H1 (cell line): ENCODE results near the gene CHD3. TPM values are rescaled to one million over a fixed set of nuclear protein-coding genes. Genes with fewer than 3 reads are reported as not detected.

Experiments used
- CTCF ChIA-PET: fragments of 300-600 bp; sonication (Branson Sonifier 250); formaldehyde crosslinking; loops from one replicate; lab custom pipeline; 2021; ENCODE audit not compliant: partially characterized antibody; lab: Charles Lee
- POLR2A ChIA-PET: fragments of 300-600 bp; sonication (Branson Sonifier 250); formaldehyde crosslinking; loops from one replicate; lab custom pipeline; 2021; ENCODE audit warnings: inconsistent platforms; ENCODE audit not compliant: partially characterized antibody; lab: Charles Lee
- DNase-seq, 2 experiments: peaks; one replicate each; pipeline versions ENCODE4 v3.0.0 to v3.0.0-alpha.2; 2010 to 2022; ENCODE audit warnings: low spot score in 2 of 2, low read depth in 1 of 2, mixed read lengths in 1 of 2
- FAIRE-seq: peaks from 2 replicates; lab custom pipeline; 2011; peaks lifted over from hg19 to GRCh38; lab: Jason Lieb, UNC
- H2AFZ ChIP-seq: 2 replicates; pipeline ENCODE4 v1.8.1; 2012; ENCODE audit warnings: low read length, inconsistent platforms
- H2AK5ac ChIP-seq: 2 replicates; pipeline ENCODE4 v1.6.1; 2013; ENCODE audit warnings: low read depth, low read length
- H2BK120ac ChIP-seq: replicated peaks from 2 replicates; pipeline ENCODE3; 2013; ENCODE audit warnings: low read depth, low read length, inconsistent platforms
- H2BK12ac ChIP-seq: 2 replicates; pipeline ENCODE4 v1.6.1; 2013; ENCODE audit warnings: low read depth, low read length
- H2BK15ac ChIP-seq: 2 replicates; pipeline ENCODE4 v1.6.1; 2013; ENCODE audit warnings: low read length
- H2BK20ac ChIP-seq: 2 replicates; pipeline ENCODE4 v1.6.1; 2013; ENCODE audit warnings: low read length
- H2BK5ac ChIP-seq: 2 replicates; pipeline ENCODE4 v1.6.1; 2013; ENCODE audit warnings: low read depth, low read length
- H3K14ac ChIP-seq: 2 replicates; pipeline ENCODE4 v1.6.1; 2013; ENCODE audit warnings: inconsistent platforms; ENCODE audit not compliant: insufficient read length
- H3K18ac ChIP-seq: 2 replicates; pipeline ENCODE4 v1.6.1; 2013; ENCODE audit warnings: low read length; ENCODE audit errors: extremely low read depth
- H3K23ac ChIP-seq: 2 replicates; pipeline ENCODE4 v1.6.1; 2013; ENCODE audit warnings: inconsistent platforms; ENCODE audit not compliant: insufficient read length
- H3K23me2 ChIP-seq: 2 replicates; pipeline ENCODE4 v1.6.1; 2013; ENCODE audit warnings: low read depth, low read length
- H3K27ac ChIP-seq: 2 replicates; pipeline ENCODE4 v1.6.1; 2011; ENCODE audit warnings: low read depth, low read length, inconsistent platforms
- H3K27me3 ChIP-seq, 4 experiments: replicated peaks in 1 of 4; 1 replicate in 1 of 4; 2 replicates in 3 of 4; pipeline versions ENCODE4 v1.6.1 to v1.8.1; 2011 to 2013; ENCODE audit warnings: low read length in 3 of 4, mild to moderate bottlenecking in 3 of 4, inconsistent platforms in 2 of 4, mixed read lengths in 2 of 4, moderate library complexity in 1 of 4; ENCODE audit not compliant: control insufficient read depth in 3 of 4, insufficient read depth in 3 of 4; ENCODE audit errors: extremely low read depth in 1 of 4
- H3K36me3 ChIP-seq, 4 experiments: 2 replicates each; pipeline versions ENCODE4 v1.6.1 to v1.8.1; 2011 to 2013; ENCODE audit warnings: mild to moderate bottlenecking in 4 of 4, low read length in 3 of 4, moderate library complexity in 2 of 4, control low read depth in 1 of 4, inconsistent platforms in 1 of 4; ENCODE audit not compliant: insufficient read depth in 4 of 4, control insufficient read depth in 2 of 4
- H3K4ac ChIP-seq: replicated peaks from 2 replicates; pipeline ENCODE3; 2013; ENCODE audit warnings: low read length, low read depth, mixed read lengths, inconsistent platforms; ENCODE audit not compliant: insufficient read length
- H3K4me1 ChIP-seq, 4 experiments: replicated peaks in 1 of 4; 1 replicate in 1 of 4; 2 replicates in 3 of 4; pipeline versions ENCODE4 v1.6.1 to v1.8.1; 2011 to 2013; ENCODE audit warnings: low read length in 3 of 4, inconsistent platforms in 2 of 4, mixed read lengths in 1 of 4; ENCODE audit not compliant: insufficient read depth in 4 of 4, control insufficient read depth in 3 of 4
- H3K4me2 ChIP-seq, 2 experiments: 2 replicates each; pipeline versions ENCODE4 v1.6.1 to v1.8.1; 2011 to 2013; ENCODE audit warnings: low read depth in 2 of 2, low read length in 2 of 2, control low read depth in 1 of 2, inconsistent platforms in 1 of 2, mild to moderate bottlenecking in 1 of 2; ENCODE audit not compliant: insufficient read depth in 1 of 2
- H3K4me3 ChIP-seq, 4 experiments: fragments of 200-600, 300-600 bp in 1 of 4; sonication (generic), shearing (Covaris generic), sonication (Bioruptor Twin) in 1 of 4; 2 replicates each; pipeline versions ENCODE4 v1.5.1 to v1.8.1; 2011 to 2016; ENCODE audit warnings: low read length in 4 of 4, low read depth in 3 of 4, control low read depth in 2 of 4, inconsistent platforms in 2 of 4, mild to moderate bottlenecking in 2 of 4, mixed read lengths in 1 of 4, moderate library complexity in 1 of 4; ENCODE audit not compliant: insufficient read depth in 2 of 4; ENCODE audit errors: extremely low read depth in 1 of 4
- H3K56ac ChIP-seq: replicated peaks from 2 replicates; pipeline ENCODE3; 2013; ENCODE audit warnings: low read depth, mild to moderate bottlenecking, mixed read lengths, low read length, inconsistent platforms; ENCODE audit not compliant: insufficient read length
- H3K79me1 ChIP-seq: 2 replicates; pipeline ENCODE4 v1.6.1; 2013; ENCODE audit warnings: low read depth, low read length, control low read depth
- H3K79me2 ChIP-seq, 2 experiments: 2 replicates each; pipeline versions ENCODE4 v1.6.1 to v1.8.1; 2012 to 2013; ENCODE audit warnings: low read length in 2 of 2, mild to moderate bottlenecking in 2 of 2, inconsistent platforms in 1 of 2; ENCODE audit not compliant: insufficient read depth in 2 of 2, control insufficient read depth in 1 of 2
- H3K9ac ChIP-seq, 4 experiments: replicated peaks in 1 of 4; 1 replicate in 1 of 4; 2 replicates in 3 of 4; pipeline versions ENCODE4 v1.6.1 to v1.8.1; 2011 to 2013; ENCODE audit warnings: low read depth in 3 of 4, low read length in 3 of 4, control low read depth in 2 of 4, mild to moderate bottlenecking in 2 of 4, moderate library complexity in 2 of 4, inconsistent platforms in 1 of 4; ENCODE audit errors: extremely low read depth in 1 of 4
- H3K9me3 ChIP-seq, 2 experiments: 2 replicates each; pipeline versions ENCODE4 v1.6.1 to v1.8.1; 2012 to 2013; ENCODE audit warnings: mild to moderate bottlenecking in 2 of 2, moderate library complexity in 2 of 2, control low read depth in 1 of 2, inconsistent platforms in 1 of 2, low read depth in 1 of 2, low read length in 1 of 2, mixed read lengths in 1 of 2; ENCODE audit not compliant: insufficient read depth in 2 of 2
- H4K20me1 ChIP-seq, 2 experiments: replicated peaks in 1 of 2; 2 replicates each; pipeline versions ENCODE3 to v1.8.1; 2011 to 2013; ENCODE audit warnings: inconsistent platforms in 2 of 2, low read length in 2 of 2, mild to moderate bottlenecking in 1 of 2; ENCODE audit not compliant: insufficient read depth in 2 of 2, control insufficient read depth in 1 of 2
- H4K5ac ChIP-seq: 2 replicates; pipeline ENCODE4 v1.6.1; 2013; ENCODE audit warnings: low read length, low read depth, mixed read lengths, inconsistent platforms; ENCODE audit not compliant: insufficient read length
- H4K8ac ChIP-seq: 2 replicates; pipeline ENCODE4 v1.8.0; 2013; ENCODE audit warnings: mild to moderate bottlenecking, moderate library complexity, low read length, inconsistent platforms; ENCODE audit not compliant: insufficient read depth; ENCODE audit errors: extremely low read depth
- H4K91ac ChIP-seq: replicated peaks from 2 replicates; pipeline ENCODE3; 2013; ENCODE audit warnings: low read length, mixed read lengths, inconsistent platforms; ENCODE audit not compliant: insufficient read length
- ASH2L ChIP-seq: fragments of 200-600, 300-600 bp; sonication (generic); IDR thresholded peaks from one replicate; pipeline ENCODE4 v1.7.1; 2017; ENCODE audit warnings: low read length
- GTF2F1 ChIP-seq: IDR thresholded peaks from 2 replicates; pipeline ENCODE4 v1.6.1; 2012; ENCODE audit warnings: low read depth, low read length, improper control_type of control experiment, borderline replicate concordance
- KDM1A ChIP-seq: fragments of 200-600, 300-600 bp; sonication (generic); IDR thresholded peaks from 2 replicates; pipeline ENCODE4 v1.7.1; 2016; ENCODE audit warnings: mild to moderate bottlenecking, low read length, borderline replicate concordance
- RBBP5 ChIP-seq: IDR thresholded peaks from 2 replicates; pipeline ENCODE4 v1.7.1; 2012; ENCODE audit warnings: low read depth, mild to moderate bottlenecking, inconsistent platforms, low read length, moderate library complexity, borderline replicate concordance
- SIX5 ChIP-seq: IDR thresholded peaks from 2 replicates; pipeline ENCODE4 v1.6.1; 2011; ENCODE audit warnings: mild to moderate bottlenecking, low read depth, low read length
- SP1 ChIP-seq: IDR thresholded peaks from 2 replicates; pipeline ENCODE4 v1.6.1; 2011; ENCODE audit warnings: low read depth, low read length
- SRF ChIP-seq: IDR thresholded peaks from 2 replicates; pipeline ENCODE4 v1.6.1; 2011; ENCODE audit warnings: mild to moderate bottlenecking, low read depth, low read length, moderate library complexity
- YY1 ChIP-seq: IDR thresholded peaks from 2 replicates; pipeline ENCODE4 v1.6.1; 2011; ENCODE audit warnings: low read depth, mild to moderate bottlenecking, low read length
- WGBS, 2 experiments: shearing (Covaris generic) in 1 of 2; methylation state at CpG; one replicate each; pipeline versions ENCODE4 v1.1.6 to v1.1.7; 2013 to 2015; ENCODE audit warnings: low lambda C conversion rate in 2 of 2, mixed read lengths in 2 of 2, inconsistent platforms in 1 of 2, low coverage in 1 of 2, missing lambda C conversion rate in 1 of 2; ENCODE audit not compliant: insufficient replicate concordance in 2 of 2, insufficient coverage in 1 of 2, insufficient read length in 1 of 2; ENCODE audit errors: extremely low coverage in 1 of 2, missing lambda C conversion rate in 1 of 2; 5-methylcytosine and 5-hydroxymethylcytosine counted together
- polyA plus RNA-seq, 7 experiments: library from polyadenylated mRNA; depleted of rRNA in 3 of 7; stranded (reverse) in 5 of 7; unstranded in 2 of 7; fragments of >200 nt in 5 of 7; fragments of 200-250 nt in 2 of 7; gene quantifications; 1 replicate in 5 of 7; 2 replicates in 1 of 7; 4 replicates in 1 of 7; pipeline versions ENCODE4 v1.2.1 to v1.2.3, GENCODE V29; 2011 to 2013; ENCODE audit warnings: missing spikeins in 2 of 7, mixed read lengths in 2 of 7
- total RNA-seq: library from RNA; stranded (reverse); fragmentation: NEBNext Ultra II Directional; extraction: Animal tissue kit (Norgen Biotek cat#: 25700); gene quantifications from 2 replicates; pipeline ENCODE4 v1.2.1, GENCODE V29; 2021

CHD3 gene
- total and polyA plus RNA-seq, 2 of the 8 experiments (the other 6 are each of a cell fraction or from before 2014, with no cell fraction given) = 12.3 to 12.9 TPM

DNA sequence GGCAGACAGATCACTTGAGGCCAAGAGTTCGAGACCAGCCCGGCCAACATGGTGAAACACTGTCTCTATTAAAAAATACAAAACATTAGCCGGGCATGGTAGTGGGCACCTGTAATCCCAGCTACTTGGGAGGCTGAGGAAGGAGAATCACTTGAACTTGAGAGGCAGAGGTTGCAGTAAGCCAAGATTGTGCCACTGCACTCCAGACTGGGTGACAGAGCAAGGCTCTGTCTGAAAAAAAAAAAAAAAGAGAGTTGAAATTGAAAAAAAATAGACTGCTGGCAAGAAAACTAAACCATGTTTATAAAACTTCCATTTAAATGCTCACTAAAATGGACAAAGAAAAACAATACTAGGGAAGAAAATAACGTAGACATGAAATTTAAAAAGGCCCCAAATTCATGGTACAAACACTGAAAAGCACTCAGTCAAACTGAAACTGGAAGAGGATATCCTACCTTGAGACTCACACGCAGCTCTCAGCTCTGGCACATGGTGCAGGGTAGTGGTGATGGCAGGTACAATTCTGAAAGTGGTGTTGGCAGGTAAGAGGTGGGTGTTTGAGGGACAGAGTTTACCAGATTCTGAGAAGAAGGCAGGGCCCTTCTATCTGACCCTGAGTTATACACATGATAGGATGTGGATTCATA lies 62.7 kb downstream of the CHD3 start:
- no peak overlapping the region for H2BK20ac ChIP-seq
- H3K27me3 ChIP-seq = no peaks in the 10 kb centered on the region; a peak in 1 of 7 replicates
- no peak overlapping the region for H3K23ac ChIP-seq
- no peak overlapping the region for H4K91ac ChIP-seq
- DNase-seq (no peak), FAIRE-seq (no peak)
- no peak overlapping the region for H2BK120ac ChIP-seq
- no peak overlapping the region for H3K18ac ChIP-seq
- H2AK5ac ChIP-seq = no peak overlapping the region
- no peak overlapping the region for H3K4ac ChIP-seq
- no peaks in the 10 kb centered on the region for H3K4me1 ChIP-seq
- no peaks in the 10 kb centered on the region for H3K79me2 ChIP-seq
- no peaks in the 10 kb centered on the region for H4K20me1 ChIP-seq
- no peak overlapping the region for H2AFZ ChIP-seq
- H3K23me2 ChIP-seq = no peaks in the 10 kb centered on the region
- H3K36me3 ChIP-seq = peaks cover 3 to 15% (median 10%) of the 10 kb centered on the region in 4 experiments
- H3K4me3 ChIP-seq = no peak overlapping the region
- H2BK12ac ChIP-seq = no peak overlapping the region
- no peak overlapping the region for H4K8ac ChIP-seq
- TF ChIP-seq RBBP5 (no peak), ASH2L (no peak), GTF2F1 (no peak), SP1 (no peak), KDM1A (no peak), SIX5 (no peak), SRF (no peak), YY1 (no peak)
- H3K4me2 ChIP-seq = no peak overlapping the region
- no peak overlapping the region for H4K5ac ChIP-seq
- POLR2A ChIA-PET = interaction anchor here (0.5 kb wide), 1 partner anchor 25 kb away, joined by 3 read pairs; no protein-coding TSS in a partner anchor
- no peak overlapping the region for H2BK5ac ChIP-seq
- H3K27ac ChIP-seq = no peak overlapping the region; the same call in 1 of the 2 replicates
- no peak overlapping the region for H3K56ac ChIP-seq
- H3K9ac ChIP-seq = no peak overlapping the region
- H3K79me1 ChIP-seq = no peaks in the 10 kb centered on the region
- H3K9me3 ChIP-seq = no peaks in the 10 kb centered on the region
- H3K14ac ChIP-seq = no peak overlapping the region
- H2BK15ac ChIP-seq = no peak overlapping the region
- WGBS, 2 experiments = 82% methylated on average over 5 of the region's 5 CpGs; no CpG with 5 or more reads in 1 of the 2 experiments
- CTCF ChIA-PET = no interaction called here
